GM12872 (cell line): ENCODE data around the gene BICRAL.

Experiments
- TF ChIP-seq, protein P1 (sequence below): IDR thresholded peaks from 3 replicates; pipeline ENCODE4 v1.5.1; 2011; ENCODE audit warnings: low read depth, mild to moderate bottlenecking, low read length, moderate library complexity; ENCODE audit not compliant: insufficient read depth

The BICRAL gene

DNA sequence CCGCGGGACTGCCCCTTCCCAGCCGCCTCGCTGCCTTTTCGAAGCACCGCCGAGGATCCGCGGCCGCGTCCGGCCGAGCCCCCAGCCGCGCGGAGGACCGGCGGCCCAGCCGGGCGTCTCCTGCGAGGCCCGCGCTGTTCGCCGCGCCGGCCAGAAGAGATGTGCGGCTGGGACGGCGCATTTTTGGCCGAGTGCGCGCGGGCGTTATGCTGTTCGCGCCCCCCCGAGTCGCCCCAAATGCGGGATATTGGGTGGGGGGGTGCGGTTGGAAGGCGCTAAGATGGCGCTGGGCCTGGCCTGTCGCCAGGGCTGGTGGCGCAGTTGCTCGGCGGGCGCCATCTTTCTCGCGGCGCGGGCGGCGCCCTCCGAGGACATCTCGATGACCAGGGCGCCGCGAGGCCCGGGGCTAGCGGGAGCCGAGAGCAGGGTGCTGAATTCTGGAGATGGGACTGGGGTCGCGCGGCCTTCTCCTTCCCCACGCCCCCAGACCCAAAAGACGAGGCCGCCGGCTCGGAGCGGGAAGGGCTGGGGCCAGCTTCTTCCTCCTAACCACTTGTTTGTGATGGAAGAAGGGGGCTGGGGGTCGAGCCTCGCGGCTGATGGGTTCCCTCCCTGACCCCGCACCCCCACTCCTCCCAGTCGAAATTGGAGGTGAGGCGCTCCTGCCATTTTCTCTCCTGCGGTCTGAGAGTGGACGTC, 1.5 kb downstream of the BICRAL start:
- TF ChIP-seq, protein P1, sequence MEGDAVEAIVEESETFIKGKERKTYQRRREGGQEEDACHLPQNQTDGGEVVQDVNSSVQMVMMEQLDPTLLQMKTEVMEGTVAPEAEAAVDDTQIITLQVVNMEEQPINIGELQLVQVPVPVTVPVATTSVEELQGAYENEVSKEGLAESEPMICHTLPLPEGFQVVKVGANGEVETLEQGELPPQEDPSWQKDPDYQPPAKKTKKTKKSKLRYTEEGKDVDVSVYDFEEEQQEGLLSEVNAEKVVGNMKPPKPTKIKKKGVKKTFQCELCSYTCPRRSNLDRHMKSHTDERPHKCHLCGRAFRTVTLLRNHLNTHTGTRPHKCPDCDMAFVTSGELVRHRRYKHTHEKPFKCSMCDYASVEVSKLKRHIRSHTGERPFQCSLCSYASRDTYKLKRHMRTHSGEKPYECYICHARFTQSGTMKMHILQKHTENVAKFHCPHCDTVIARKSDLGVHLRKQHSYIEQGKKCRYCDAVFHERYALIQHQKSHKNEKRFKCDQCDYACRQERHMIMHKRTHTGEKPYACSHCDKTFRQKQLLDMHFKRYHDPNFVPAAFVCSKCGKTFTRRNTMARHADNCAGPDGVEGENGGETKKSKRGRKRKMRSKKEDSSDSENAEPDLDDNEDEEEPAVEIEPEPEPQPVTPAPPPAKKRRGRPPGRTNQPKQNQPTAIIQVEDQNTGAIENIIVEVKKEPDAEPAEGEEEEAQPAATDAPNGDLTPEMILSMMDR: no peak

DNA sequence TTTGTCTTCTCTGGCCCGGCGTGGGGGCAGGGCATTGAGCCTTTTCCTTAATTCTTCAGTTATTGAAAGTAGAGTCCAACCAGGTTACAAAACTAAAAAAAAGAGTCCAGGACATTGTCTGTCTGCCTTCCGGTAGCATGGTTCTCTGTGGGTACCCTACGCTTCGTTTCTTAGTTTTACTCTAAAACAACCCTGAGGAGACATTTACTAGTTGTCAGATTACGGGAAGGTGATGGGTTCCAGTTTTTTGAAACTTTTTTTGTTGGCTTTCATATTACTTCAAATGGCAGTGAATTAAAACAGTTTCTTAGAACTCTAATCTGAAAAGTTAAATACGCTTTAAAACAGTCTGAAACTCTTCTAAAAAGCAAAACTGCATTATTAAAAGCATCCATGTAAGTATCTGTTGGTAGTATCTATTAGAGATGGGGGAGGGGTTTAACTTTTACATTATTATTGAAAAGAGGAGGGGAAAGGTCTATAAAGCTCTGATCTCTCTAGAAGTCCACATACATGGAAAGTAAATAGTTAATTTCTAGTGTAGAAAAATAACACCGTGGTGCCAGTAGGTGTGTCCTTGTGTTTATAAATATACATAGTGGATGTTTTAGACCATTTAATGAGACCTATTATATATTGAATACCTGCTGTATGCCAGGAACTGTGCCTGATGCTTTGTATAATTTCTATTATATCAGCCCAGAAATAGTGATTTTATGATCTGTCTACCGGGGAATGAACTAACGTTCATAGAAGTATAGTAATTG, 2.2 kb downstream of the BICRAL start:
- TF ChIP-seq, protein P1: no peak

DNA sequence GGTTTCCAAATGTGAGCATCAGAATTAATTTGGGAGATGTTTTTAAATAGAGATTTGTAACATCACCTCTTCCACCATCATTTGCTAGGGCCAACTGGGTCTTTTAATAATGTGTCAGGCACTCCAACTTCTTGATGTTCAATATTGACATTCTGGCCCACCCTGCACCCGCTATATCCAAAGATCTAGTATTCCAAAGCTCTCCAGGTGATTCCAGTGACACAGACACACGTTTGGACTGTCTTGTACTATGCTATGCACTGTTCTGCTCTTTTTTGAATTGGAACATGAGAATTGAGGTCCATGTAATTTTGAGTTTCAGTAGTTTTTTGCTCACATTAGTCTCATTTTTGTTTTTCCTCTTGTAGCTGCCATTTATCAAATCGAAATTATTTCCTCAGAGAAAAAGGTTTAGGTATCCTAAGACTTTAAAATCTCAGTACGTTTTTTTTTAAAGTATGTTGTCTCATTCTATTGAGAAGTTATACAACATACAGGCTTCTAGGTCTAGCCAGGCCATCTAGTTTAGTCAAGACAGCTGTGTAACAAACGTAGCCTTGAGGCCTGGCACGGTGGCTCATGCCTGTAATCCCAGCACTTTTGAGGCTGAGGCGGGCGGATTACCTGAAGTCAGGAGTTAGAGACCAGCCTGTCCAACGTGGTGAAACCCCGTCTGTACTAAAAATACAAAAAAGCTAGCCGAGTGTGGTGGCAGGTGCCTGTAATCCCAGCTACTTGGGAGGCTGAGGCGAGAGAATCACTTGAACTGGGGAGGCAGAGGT, 3.1 kb downstream of the BICRAL start:
- TF ChIP-seq, protein P1: no peak

DNA sequence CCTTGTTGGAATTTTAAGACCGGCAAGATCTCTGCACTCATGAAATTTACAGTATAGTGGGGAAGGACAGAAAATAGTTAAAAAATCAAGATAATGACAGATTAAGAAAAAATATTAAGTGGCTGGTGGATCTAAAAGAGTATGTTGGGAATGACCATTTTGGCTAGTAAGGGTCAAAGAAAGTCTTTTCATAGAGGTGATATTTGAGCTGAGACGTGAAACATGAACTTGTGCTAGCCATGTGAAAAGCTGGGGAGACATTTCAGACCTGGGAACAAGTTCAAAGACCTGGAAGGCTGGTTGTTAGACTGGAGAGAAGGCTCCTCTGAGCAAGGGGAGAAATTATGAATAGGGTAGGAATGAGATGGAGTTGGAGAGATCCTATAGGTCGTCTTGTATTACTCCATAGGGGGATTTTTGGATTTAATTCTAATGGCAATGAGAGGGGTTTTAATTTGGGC, 4.7 kb downstream of the BICRAL start:
- TF ChIP-seq, protein P1: no peak

DNA sequence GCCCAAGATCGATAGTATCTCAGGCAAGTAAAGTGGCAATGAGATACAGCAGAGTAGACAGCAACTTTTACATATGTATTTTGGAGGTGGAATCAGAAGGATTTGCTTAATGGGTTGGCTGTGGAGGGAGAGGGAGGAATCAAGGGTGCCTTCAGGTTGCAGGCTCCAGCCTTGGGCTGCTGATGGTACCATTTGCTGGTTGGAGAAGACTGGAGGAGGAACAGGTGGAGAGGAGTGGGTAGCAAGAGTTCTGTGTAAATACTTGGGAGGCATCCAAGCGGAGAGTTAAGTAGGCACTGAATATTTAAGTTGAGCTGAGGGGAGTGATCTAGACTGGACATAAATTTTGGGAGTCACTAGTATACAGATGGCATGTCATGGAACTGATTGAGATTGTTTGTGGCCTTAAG, 5.2 kb downstream of the BICRAL start:
- TF ChIP-seq, protein P1: no peak

DNA sequence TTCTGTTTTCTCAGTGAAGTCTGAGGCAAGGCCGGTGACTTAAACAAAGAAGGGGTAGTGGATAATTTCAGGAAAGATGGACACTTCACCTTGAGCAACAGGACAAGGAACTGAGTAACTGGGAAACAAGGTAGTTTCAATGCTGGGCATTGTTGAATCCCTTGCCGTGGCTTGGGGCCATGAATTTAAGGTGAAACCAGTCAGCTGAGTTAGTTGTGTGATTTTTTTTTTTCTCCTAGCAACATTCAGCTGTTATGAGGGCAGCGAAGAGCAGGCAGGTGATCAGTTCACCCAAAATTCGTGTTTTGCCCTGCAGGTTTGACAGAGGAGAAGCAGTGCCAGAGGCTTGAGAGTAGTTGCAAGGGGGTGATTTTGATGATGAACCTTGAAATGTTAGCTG, 6.8 kb downstream of the BICRAL start:
- TF ChIP-seq, protein P1: no peak
